Osteocyte (in vitro differentiated cells): ENCODE data around the gene GTPBP2. TPM values are rescaled to one million over a fixed set of nuclear protein-coding genes. Genes with fewer than 3 reads are reported as not detected.

ENCODE experiments used
- DNase-seq: peaks from one replicate; pipeline ENCODE4 v3.0.0; 2021; ENCODE audit warnings: mixed read lengths; ENCODE audit not compliant: unreplicated experiment; ENCODE audit errors: extremely low spot score
- H3K27ac Mint-ChIP-seq: one replicate; pipeline ENCODE4 v1.8.0; 2021; ENCODE audit warnings: mild to moderate bottlenecking, mixed read lengths; ENCODE audit not compliant: unreplicated experiment
- H3K27me3 Mint-ChIP-seq: one replicate; pipeline ENCODE4 v1.8.0; 2021; ENCODE audit warnings: mixed read lengths; ENCODE audit not compliant: unreplicated experiment
- H3K36me3 Mint-ChIP-seq: one replicate; pipeline ENCODE4 v1.8.0; 2021; ENCODE audit warnings: mixed read lengths; ENCODE audit not compliant: unreplicated experiment
- H3K4me1 Mint-ChIP-seq: one replicate; pipeline ENCODE4 v1.8.0; 2021; ENCODE audit warnings: mixed read lengths; ENCODE audit not compliant: unreplicated experiment
- H3K4me3 Mint-ChIP-seq: one replicate; pipeline ENCODE4 v1.8.0; 2021; ENCODE audit warnings: mild to moderate bottlenecking, moderate library complexity, mixed read lengths; ENCODE audit not compliant: unreplicated experiment
- H3K9me3 Mint-ChIP-seq: one replicate; pipeline ENCODE4 v1.8.0; 2021; ENCODE audit warnings: mixed read lengths; ENCODE audit not compliant: unreplicated experiment
- total RNA-seq: library from RNA; stranded (reverse); gene quantifications from 2 replicates; pipeline ENCODE4 v1.2.1, GENCODE V29; 2021
- TF ChIP-seq, protein P1 (sequence below): fragments of 200-600 bp; sonication (generic); IDR thresholded peaks from 2 replicates; pipeline ENCODE4 v1.5.0; 2021; ENCODE audit warnings: antibody characterized with exemption, mild to moderate bottlenecking, moderate library complexity

The GTPBP2 gene
- total RNA-seq, 1 donor from 2014 or later: 86.4 TPM

- DNase-seq: no peak
- H3K4me1 Mint-ChIP-seq: no peaks in the 10 kb centered on the region
- H3K4me3 Mint-ChIP-seq: no peak overlapping the region
- peaks cover 31% of the 10 kb centered on the region for H3K36me3 Mint-ChIP-seq
- H3K27ac Mint-ChIP-seq: no peak overlapping the region
- TF ChIP-seq, protein P1, sequence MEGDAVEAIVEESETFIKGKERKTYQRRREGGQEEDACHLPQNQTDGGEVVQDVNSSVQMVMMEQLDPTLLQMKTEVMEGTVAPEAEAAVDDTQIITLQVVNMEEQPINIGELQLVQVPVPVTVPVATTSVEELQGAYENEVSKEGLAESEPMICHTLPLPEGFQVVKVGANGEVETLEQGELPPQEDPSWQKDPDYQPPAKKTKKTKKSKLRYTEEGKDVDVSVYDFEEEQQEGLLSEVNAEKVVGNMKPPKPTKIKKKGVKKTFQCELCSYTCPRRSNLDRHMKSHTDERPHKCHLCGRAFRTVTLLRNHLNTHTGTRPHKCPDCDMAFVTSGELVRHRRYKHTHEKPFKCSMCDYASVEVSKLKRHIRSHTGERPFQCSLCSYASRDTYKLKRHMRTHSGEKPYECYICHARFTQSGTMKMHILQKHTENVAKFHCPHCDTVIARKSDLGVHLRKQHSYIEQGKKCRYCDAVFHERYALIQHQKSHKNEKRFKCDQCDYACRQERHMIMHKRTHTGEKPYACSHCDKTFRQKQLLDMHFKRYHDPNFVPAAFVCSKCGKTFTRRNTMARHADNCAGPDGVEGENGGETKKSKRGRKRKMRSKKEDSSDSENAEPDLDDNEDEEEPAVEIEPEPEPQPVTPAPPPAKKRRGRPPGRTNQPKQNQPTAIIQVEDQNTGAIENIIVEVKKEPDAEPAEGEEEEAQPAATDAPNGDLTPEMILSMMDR: no peak
- no peaks in the 10 kb centered on the region for H3K27me3 Mint-ChIP-seq
- no peaks in the 10 kb centered on the region for H3K9me3 Mint-ChIP-seq
These were observed 45.2 kb upstream of the GTPBP2 start for GRCh38 chr6:43674291-43674690.

DNA sequence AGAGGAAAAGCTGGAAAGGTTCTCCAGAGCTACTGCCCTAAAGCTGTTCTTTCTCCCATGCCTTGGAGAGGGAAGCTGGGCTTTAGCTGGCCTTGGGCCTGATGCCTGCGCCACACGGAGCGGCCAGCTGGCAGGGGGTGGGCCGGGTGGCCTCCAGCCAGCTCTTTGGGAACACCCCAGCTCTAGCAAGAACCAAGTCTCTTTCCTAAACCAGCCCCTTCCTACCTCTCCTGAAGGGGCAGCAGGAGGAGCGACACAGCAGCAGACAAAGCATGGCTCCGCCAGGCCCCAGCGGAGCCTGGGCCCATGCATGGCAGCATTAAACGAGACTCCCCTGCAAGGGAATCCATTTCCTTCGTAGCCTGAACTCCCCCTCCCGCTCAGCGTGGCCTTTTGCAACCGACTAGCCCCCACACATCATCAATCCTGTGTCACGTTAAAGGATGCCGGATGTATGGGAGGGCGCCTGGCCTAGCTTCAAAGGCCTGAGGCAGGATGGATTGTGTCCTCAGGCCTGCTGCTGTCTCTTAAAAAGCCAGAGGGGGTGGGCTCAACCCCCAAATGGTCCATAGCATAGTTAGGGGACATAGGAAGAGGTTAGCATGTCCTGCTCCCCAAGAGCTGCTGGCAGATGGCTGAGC lies 44.5 kb upstream of the GTPBP2 start:
- peaks cover 30% of the 10 kb centered on the region for H3K36me3 Mint-ChIP-seq
- no peak overlapping the region for H3K4me3 Mint-ChIP-seq
- H3K27ac Mint-ChIP-seq: no peak overlapping the region
- no peaks in the 10 kb centered on the region for H3K9me3 Mint-ChIP-seq
- peaks cover 6% of the 10 kb centered on the region for H3K4me1 Mint-ChIP-seq
- TF ChIP-seq, protein P1: no peak
- no peaks in the 10 kb centered on the region for H3K27me3 Mint-ChIP-seq
- no peak for DNase-seq

GRCh38 chr6:43671801-43672690 lies 43.0 kb upstream of the GTPBP2 start:
- Mint-ChIP-seq H3K9me3 (no peaks in the 10 kb centered on the region), H3K36me3 (peaks cover 23% of the 10 kb centered on the region), H3K4me3 (no peak overlapping the region), H3K4me1 (peaks cover 21% of the 10 kb centered on the region), H3K27me3 (no peaks in the 10 kb centered on the region), H3K27ac (no peak overlapping the region)
- TF ChIP-seq, protein P1: no peak
- no peak for DNase-seq

- no peak overlapping the region for H3K4me3 Mint-ChIP-seq
- H3K9me3 Mint-ChIP-seq: no peaks in the 10 kb centered on the region
- H3K27ac Mint-ChIP-seq: no peak overlapping the region
- no peak for DNase-seq
- peaks cover 21% of the 10 kb centered on the region for H3K36me3 Mint-ChIP-seq
- TF ChIP-seq, protein P1: no peak
- H3K4me1 Mint-ChIP-seq: peaks cover 21% of the 10 kb centered on the region
- no peaks in the 10 kb centered on the region for H3K27me3 Mint-ChIP-seq
These were observed 42.1 kb upstream of the GTPBP2 start for GRCh38 chr6:43671011-43671800.
